Chondrocyte (in vitro differentiated cells): ENCODE data around the gene ZFPM1. TPM values are rescaled to one million over a fixed set of nuclear protein-coding genes. Genes with fewer than 3 reads are reported as not detected.

Experiments used
- DNase-seq: peaks from one replicate; pipeline ENCODE4 v3.0.0; 2021; ENCODE audit warnings: mixed read lengths, low spot score
- H3K27ac Mint-ChIP-seq: one replicate; pipeline ENCODE4 v1.8.0; 2021; ENCODE audit warnings: mild to moderate bottlenecking, moderate library complexity, mixed read lengths; ENCODE audit not compliant: unreplicated experiment
- H3K27me3 Mint-ChIP-seq: 2 replicates; pipeline ENCODE4 v1.8.0; 2021; ENCODE audit warnings: low read depth, mixed read lengths
- H3K36me3 Mint-ChIP-seq: 2 replicates; pipeline ENCODE4 v1.8.0; 2021; ENCODE audit warnings: low read depth, mixed read lengths
- H3K4me1 Mint-ChIP-seq: 2 replicates; pipeline ENCODE4 v1.8.0; 2021; ENCODE audit warnings: low read depth, mild to moderate bottlenecking, mixed read lengths
- H3K4me3 Mint-ChIP-seq: one replicate; pipeline ENCODE4 v1.8.0; 2021; ENCODE audit warnings: mild to moderate bottlenecking, moderate library complexity, mixed read lengths; ENCODE audit not compliant: unreplicated experiment
- H3K9me3 Mint-ChIP-seq: 2 replicates; pipeline ENCODE4 v1.8.0; 2021; ENCODE audit warnings: low read depth, mixed read lengths
- CTCF ChIP-seq: fragments of 200-600 bp; sonication (generic); IDR thresholded peaks from 2 replicates; pipeline ENCODE4 v1.5.0; 2021; ENCODE audit warnings: antibody characterized with exemption, mild to moderate bottlenecking, moderate library complexity
- total RNA-seq: library from RNA; stranded (reverse); gene quantifications from 3 replicates; pipeline ENCODE4 v1.2.1, GENCODE V29; 2021

ZFPM1 gene
- total RNA-seq, 1 donor from 2014 or later: 7.6 TPM

DNA sequence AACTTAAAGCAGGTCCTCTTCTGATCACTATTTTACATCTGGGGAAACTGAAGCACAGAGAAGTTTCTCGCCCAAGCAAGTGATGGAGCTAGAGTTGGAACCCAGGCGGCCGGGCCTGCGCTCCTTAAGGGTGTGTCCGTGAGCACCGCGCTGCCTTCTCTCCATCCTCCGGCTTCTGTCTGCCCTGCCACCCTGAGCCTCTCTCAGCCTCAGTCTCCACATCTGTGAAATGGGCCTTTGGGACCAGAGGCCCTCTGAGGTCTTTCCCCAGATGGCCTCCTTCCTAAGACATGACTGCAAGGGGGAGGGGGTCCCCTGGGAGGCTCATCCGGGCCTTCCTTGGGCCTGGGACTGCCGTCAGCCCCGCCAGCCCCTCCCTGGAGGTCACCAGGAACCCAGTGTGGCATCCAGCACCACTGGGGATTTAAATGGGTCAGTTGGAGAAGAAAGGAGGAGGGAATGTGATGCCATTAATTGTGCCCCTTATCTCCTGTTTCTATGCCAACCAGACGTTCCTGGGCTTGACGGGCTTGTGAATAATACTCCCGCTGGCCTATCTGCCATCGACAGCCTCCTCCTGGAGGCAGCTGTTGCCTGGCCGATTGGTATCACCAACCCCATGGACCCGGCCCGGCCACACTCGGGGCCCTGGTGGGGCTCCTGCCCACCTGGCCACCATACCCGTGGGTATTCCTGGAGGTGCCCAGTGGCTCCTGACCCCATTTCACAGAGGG lies 5.1 kb downstream of the ZFPM1 start:
- Mint-ChIP-seq H3K27me3 (no peaks in the 10 kb centered on the region), H3K4me1 (peaks cover 15% of the 10 kb centered on the region), H3K36me3 (no peaks in the 10 kb centered on the region), H3K27ac (no peak overlapping the region), H3K4me3 (no peak overlapping the region), H3K9me3 (no peaks in the 10 kb centered on the region)
- no peak for DNase-seq
- no peak for TF ChIP-seq CTCF

DNA sequence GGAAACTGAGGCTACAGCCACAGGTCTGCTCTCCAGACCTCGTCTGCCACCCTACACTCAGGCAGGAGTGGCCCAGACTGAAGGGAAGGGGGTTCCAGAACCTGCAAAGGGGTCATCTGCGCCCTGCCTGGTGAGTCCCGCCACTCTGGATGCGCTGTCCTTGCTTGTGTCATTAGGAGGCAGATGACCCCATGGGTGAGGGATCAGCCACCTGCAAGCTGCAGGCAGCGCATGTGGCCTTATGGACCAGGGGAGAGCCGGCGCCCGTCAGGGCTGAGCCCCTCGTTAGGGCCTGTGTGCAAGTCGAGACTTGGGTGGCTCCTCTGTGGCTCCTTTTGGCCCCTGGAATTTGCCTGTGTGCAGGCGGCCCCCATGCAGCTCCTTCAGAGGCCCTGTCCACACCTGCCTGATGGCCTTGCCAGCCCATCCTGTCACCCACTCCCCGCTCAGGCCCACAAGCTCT lies 5.7 kb downstream of the ZFPM1 start:
- H3K4me1 Mint-ChIP-seq: peaks cover 15% of the 10 kb centered on the region
- TF ChIP-seq CTCF: no peak

GRCh38 chr16:88459366-88460073 lies 6.4 kb downstream of the ZFPM1 start:
- Mint-ChIP-seq H3K4me3 (no peak overlapping the region), H3K9me3 (no peaks in the 10 kb centered on the region), H3K36me3 (no peaks in the 10 kb centered on the region), H3K4me1 (peaks cover 13% of the 10 kb centered on the region), H3K27me3 (no peaks in the 10 kb centered on the region), H3K27ac (no peak overlapping the region)
- TF ChIP-seq CTCF: no peak
- no peak for DNase-seq

More for the DNA sequence above, 5.7 kb downstream of the ZFPM1 start:
- H3K4me3 Mint-ChIP-seq: no peak overlapping the region
- H3K27me3 Mint-ChIP-seq: no peaks in the 10 kb centered on the region
- no peaks in the 10 kb centered on the region for H3K9me3 Mint-ChIP-seq
- no peak overlapping the region for H3K27ac Mint-ChIP-seq
- no peak for DNase-seq
- H3K36me3 Mint-ChIP-seq: no peaks in the 10 kb centered on the region

DNA sequence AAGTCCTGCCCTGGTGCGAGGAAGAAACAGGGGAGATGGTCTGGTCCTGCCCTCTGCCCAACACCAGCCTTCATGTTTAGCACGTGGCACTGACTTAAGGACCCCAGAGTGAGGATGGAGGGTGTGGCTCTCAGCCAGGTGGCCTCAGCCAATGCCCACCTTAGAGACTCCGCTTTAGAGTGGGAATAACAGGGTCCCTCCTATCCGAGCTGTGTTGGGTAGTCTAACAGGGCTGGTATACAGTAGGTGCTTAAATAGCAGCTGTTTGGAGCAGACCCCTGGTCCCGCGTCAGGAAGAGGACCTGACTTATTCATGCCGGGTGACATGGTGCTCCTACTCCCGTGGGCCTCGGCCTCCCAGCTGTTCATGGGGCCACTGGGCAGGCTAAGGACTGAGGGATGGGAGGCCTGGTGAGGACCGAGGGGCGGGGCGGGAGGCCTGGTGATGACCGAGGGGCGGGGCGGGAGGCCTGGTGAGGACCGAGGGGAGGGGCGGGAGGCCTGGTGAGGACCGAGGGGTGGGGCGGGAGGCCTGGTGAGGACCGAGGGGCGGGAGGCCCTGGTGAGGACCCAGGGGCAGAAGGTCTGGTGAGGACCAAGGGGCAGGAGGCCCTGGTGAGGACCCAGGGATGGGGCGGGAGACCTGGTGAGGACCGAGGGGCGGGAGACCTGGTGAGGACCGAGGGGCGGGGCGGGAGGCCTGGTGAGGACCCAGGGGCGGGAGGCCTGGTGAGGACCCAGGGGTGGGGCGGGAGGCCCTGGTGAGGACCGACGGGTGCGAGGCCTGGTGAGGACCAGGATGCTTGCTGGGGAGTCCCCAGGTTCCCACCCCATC lies 7.6 kb downstream of the ZFPM1 start:
- H3K9me3 Mint-ChIP-seq: no peaks in the 10 kb centered on the region

More for the DNA sequence above, 7.6 kb downstream of the ZFPM1 start:
- Mint-ChIP-seq H3K4me1 (peaks cover 8% of the 10 kb centered on the region), H3K27me3 (no peaks in the 10 kb centered on the region), H3K4me3 (no peak overlapping the region), H3K36me3 (no peaks in the 10 kb centered on the region), H3K27ac (no peak overlapping the region)
- no peak for DNase-seq
- no peak for TF ChIP-seq CTCF
